GM19324 (cell line): ENCODE measurements around the gene KIAA1671.
"Not testable (repeated sequence)": the region's sequence is repeated elsewhere in the genome, so short reads cannot be mapped to it uniquely, and the experiment has no call there.

ENCODE experiments used
- ATAC-seq: cut with Tn5 transposase; IDR thresholded peaks from one replicate; pipeline ENCODE4 v1.9.1; 2021; ENCODE audit warnings: mild to moderate bottlenecking, moderate library complexity; ENCODE audit not compliant: unreplicated experiment, low FRiP score

Gene KIAA1671

GRCh38 chr22:25178869-25179631, 226.5 kb downstream of the KIAA1671 start:
- not testable (repeated sequence) for ATAC-seq

DNA sequence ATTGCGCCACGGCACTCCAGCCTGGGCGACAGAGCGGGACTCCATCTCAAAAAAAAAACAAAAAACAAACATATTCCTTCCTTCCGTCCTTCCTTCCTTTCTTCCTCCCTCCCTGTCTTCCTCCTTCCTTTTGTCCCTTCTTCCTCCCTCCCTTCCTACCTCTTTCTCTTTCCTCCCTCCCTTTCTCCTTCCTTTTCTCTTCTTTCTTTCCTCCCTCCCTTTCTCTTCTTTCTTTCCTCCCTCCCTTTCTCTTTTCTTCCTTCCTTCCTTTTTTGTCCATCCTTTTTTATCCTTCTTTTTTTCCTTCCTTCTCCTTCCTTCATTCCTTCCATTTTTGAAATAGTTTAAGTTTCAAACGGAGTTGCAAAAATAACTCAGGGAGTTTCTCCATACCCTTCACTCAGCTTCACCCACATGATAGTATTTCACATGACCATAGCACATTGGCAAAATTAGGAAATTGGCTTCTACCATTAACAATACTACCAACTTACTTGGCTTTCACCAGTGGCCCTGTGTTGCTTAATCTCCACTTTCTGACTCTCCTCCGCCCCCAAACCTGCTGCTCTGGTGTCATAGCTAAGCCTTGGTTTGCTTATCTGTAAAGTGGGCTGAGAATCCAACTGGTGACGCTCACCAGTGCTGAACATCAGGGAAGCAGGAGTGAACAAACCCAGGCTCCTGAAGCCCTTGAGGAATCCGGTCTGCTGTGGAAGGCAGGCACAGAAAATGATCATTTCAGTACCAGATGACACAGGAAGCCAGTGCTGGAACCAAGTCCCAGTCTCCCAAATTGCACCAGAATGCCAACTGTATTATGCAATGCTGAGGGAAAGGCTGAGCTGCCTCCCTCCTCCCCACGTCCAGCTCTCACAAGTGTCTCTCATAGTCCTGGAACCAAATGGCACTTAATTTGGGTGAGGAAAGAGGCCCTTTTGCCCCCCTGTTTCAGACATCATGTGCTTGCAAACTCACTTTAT, 229.9 kb downstream of the KIAA1671 start:
- no peak for ATAC-seq

- ATAC-seq: no peak
Observed at GRCh38 chr22:25183949-25184619, 231.6 kb downstream of the KIAA1671 start.

DNA sequence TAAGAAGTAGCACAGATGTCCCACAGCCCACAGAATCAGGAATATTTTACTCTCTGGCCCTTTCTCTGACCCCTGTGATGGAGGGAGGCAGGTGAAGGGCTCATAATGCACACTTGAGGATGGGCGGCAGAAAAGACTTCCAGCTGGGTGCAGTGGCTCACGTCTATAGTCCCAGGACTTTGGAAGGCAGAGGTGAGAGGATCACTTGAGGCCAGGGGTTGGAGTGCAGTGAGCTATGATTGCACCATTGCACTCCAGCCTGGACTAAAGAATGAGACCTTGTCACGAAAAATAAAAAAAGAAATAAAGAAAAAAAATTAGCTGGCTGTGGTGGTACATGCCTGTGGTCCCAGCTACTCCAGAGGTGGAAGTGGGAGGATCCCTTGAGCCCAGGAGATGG, 233.6 kb downstream of the KIAA1671 start:
- no peak for ATAC-seq

- no peak for ATAC-seq
Observed at GRCh38 chr22:25187469-25187868, 235.0 kb downstream of the KIAA1671 start.

- ATAC-seq: no peak
Observed at GRCh38 chr22:25192406-25192805, 239.9 kb downstream of the KIAA1671 start.

DNA sequence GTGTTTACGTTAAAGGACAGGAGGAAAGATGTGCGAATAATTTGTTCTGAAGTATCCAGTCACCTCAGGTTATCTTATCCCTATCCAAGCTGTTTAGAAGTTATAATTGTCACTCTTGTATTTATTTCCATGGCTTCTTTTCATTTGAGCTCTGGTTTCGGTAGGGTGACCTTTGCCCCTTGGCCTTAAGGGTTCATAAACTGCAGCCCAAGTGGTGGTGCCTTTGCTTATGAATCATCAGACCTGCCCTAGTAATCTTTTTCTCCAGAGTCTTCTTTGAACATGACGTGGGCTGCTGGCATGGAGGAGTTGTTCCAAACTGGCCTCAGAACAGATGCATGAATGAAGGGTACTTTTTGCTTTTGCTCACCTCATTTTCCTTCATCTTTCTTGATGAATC, 240.6 kb downstream of the KIAA1671 start:
- no peak for ATAC-seq

- ATAC-seq: no peak
Observed at GRCh38 chr22:25193548-25193947, 241.0 kb downstream of the KIAA1671 start.

GRCh38 chr22:25196326-25196725, 243.8 kb downstream of the KIAA1671 start:
- no peak for ATAC-seq

- no peak for ATAC-seq
Observed at GRCh38 chr22:25197340-25197739, 244.8 kb downstream of the KIAA1671 start.

- no peak for ATAC-seq
Observed at GRCh38 chr22:25199731-25200520, 247.4 kb downstream of the KIAA1671 start, which contains the start of gene CRYBB3. TSS of gene CRYBB3 (plus strand) at chr22:25199858. CDS start at chr22:25201397, 1,539 bp downstream.

- ATAC-seq: no peak
Observed at GRCh38 chr22:25200967-25201366, 248.5 kb downstream of the KIAA1671 start.

GRCh38 chr22:25201557-25202273, 249.2 kb downstream of the KIAA1671 start:
- ATAC-seq: no peak

GRCh38 chr22:25202290-25202921, 249.9 kb downstream of the KIAA1671 start:
- no peak for ATAC-seq

- ATAC-seq: no peak
Observed at GRCh38 chr22:25203082-25203481, 250.6 kb downstream of the KIAA1671 start.

GRCh38 chr22:25204547-25204946, 252.0 kb downstream of the KIAA1671 start:
- ATAC-seq: not testable (repeated sequence)

DNA sequence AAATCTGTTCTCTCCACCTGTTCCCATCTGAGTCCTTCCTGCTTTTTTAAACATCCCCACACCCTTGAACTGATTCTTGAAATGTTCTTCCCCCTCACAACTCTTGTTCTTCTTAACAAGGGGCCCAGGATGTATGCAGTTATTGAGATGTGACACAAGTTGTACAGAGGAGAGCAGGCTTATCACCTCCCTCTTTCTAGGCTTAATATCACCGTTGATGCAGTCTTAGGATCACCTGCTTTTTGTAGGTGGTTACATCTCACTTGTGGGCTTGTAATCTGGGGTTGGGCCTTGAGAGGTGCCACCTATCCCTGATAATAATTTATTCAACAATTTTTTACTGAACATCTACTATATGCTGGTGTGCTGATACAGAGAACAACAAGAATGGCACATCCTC, 253.3 kb downstream of the KIAA1671 start:
- no peak for ATAC-seq

- ATAC-seq: no peak
Observed at GRCh38 chr22:25206998-25207397, 254.5 kb downstream of the KIAA1671 start.
